Stomach (tissue), 4 donors: Measurements from ENCODE around the gene SHISA2.

Experiments used
- CTCF ChIP-seq, 7 experiments: fragments of 450-650 bp in 4 of 7; fragments of 200-600 bp in 3 of 7; sonication (generic) in 3 of 7; IDR thresholded peaks; one replicate each; pipeline ENCODE4 v1.5.1; 2016 to 2019; ENCODE audit warnings: antibody characterized with exemption in 7 of 7, control low read depth in 2 of 7, mild to moderate bottlenecking in 1 of 7
- POLR2A ChIP-seq, 4 donors: fragments of 450-650 bp; IDR thresholded peaks; one replicate each; pipeline ENCODE4 v1.6.1; 2016; ENCODE audit warnings: antibody characterized with exemption in 4 of 4, control low read depth in 2 of 4, mild to moderate bottlenecking in 1 of 4, moderate library complexity in 1 of 4

DNA sequence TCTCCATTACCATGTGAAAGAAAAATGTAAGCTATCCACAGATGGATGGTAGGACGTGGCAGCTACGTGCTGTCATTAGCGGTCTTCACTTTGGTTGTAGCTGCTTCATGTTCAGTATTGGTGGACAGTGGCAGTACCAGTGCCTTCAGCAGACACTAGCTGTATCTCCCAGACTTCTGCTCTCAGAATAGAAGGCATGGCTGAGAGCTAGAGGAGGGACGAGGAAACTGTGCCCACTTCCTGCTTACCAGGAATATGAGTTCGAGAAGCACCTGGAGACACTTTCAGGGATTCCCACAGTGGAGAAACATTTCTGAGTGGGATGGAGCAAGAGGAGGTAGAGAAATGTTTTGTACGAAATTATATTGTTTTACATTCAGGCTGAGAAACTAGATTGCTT is 6.9 kb upstream of the SHISA2 start:
- TF ChIP-seq CTCF (IDR thresholded peaks at IDR 0.05): no peak
- TF ChIP-seq POLR2A (IDR thresholded peaks at IDR 0.05): no peak
